Chondrocyte (in vitro differentiated cells): ENCODE data around the gene DHX16. TPM values are rescaled to one million over a fixed set of nuclear protein-coding genes. Genes with fewer than 3 reads are reported as not detected.

Experiments
- DNase-seq: peaks from one replicate; pipeline ENCODE4 v3.0.0; 2021; ENCODE audit warnings: mixed read lengths, low spot score
- H3K27ac Mint-ChIP-seq: one replicate; pipeline ENCODE4 v1.8.0; 2021; ENCODE audit warnings: mild to moderate bottlenecking, moderate library complexity, mixed read lengths; ENCODE audit not compliant: unreplicated experiment
- H3K27me3 Mint-ChIP-seq: 2 replicates; pipeline ENCODE4 v1.8.0; 2021; ENCODE audit warnings: low read depth, mixed read lengths
- H3K36me3 Mint-ChIP-seq: 2 replicates; pipeline ENCODE4 v1.8.0; 2021; ENCODE audit warnings: low read depth, mixed read lengths
- H3K4me1 Mint-ChIP-seq: 2 replicates; pipeline ENCODE4 v1.8.0; 2021; ENCODE audit warnings: low read depth, mild to moderate bottlenecking, mixed read lengths
- H3K4me3 Mint-ChIP-seq: one replicate; pipeline ENCODE4 v1.8.0; 2021; ENCODE audit warnings: mild to moderate bottlenecking, moderate library complexity, mixed read lengths; ENCODE audit not compliant: unreplicated experiment
- H3K9me3 Mint-ChIP-seq: 2 replicates; pipeline ENCODE4 v1.8.0; 2021; ENCODE audit warnings: low read depth, mixed read lengths
- CTCF ChIP-seq: fragments of 200-600 bp; sonication (generic); IDR thresholded peaks from 2 replicates; pipeline ENCODE4 v1.5.0; 2021; ENCODE audit warnings: antibody characterized with exemption, mild to moderate bottlenecking, moderate library complexity
- total RNA-seq: library from RNA; stranded (reverse); gene quantifications from 3 replicates; pipeline ENCODE4 v1.2.1, GENCODE V29; 2021

DHX16 gene
- total RNA-seq, 1 donor from 2014 or later, result 22.6 TPM

DNA sequence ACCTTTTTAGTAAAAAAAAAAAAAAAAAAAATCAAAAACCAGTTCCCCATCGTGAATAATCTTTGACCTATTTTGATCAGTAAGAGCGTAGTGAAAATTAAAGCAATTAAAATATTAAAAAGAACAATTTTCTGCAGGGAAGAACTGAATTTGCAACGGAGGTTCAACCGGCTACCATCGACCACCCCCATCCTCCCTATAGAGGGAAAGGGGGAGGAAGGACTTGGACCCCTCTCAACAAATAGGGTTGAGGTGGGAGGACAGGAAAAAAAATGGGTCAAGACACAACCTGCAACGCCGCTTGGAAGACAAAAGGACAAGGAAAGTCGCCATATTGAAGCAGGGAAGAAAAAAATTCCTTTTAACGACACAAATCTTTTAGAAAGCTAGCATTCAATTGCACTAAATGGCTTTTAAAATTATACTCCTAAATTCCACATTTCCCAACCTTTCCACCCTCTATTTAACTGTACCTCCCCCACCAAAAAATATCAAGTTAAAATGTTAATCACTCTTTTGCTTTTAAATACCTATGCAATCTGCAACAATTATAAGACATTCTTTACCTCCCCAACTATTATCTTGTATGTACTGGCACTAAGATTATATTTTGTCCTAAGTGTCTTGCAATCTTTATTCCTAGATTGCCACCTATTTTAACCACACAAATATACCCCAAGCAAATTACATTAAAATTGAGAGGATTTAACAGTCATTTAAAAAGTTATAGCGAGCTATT, 57.4 kb downstream of the DHX16 start:
- Mint-ChIP-seq H3K27ac (peak overlapping the region; percentile 100), H3K27me3 (no peaks in the 10 kb centered on the region), H3K4me1 (peaks cover 54% of the 10 kb centered on the region), H3K36me3 (peaks cover 19% of the 10 kb centered on the region), H3K9me3 (no peaks in the 10 kb centered on the region), H3K4me3 (peak overlapping the region; percentile 99)
- no peak for DNase-seq
- no peak for TF ChIP-seq CTCF

DNA sequence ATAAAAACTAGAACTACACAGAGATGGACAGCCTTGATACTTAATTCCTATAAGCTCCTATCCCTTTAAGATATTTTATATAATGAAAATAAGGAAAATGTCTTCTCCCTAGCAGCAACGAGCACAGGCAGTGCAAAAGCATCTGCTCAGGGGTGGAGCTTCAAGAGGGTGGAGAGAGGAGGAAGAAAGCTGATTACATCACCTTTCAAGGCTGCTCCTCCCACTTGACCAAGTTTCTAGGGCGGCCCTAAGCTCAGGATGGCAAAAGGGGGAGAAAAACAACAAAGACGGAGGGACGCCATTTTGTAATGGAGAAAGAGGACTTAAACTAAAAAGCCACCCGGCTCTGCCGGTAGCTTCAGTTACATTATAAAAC, 58.0 kb downstream of the DHX16 start:
- DNase-seq, result no peak
- Mint-ChIP-seq H3K36me3 (peaks cover 19% of the 10 kb centered on the region), H3K4me1 (peaks cover 58% of the 10 kb centered on the region), H3K9me3 (no peaks in the 10 kb centered on the region), H3K4me3 (peak overlapping the region; percentile 99), H3K27ac (peak overlapping the region; percentile 100), H3K27me3 (no peaks in the 10 kb centered on the region)
- TF ChIP-seq CTCF, result no peak

GRCh38 chr6:30614044-30614842, 58.6 kb downstream of the DHX16 start:
- H3K4me1 Mint-ChIP-seq, result peaks cover 62% of the 10 kb centered on the region
- DNase-seq, result no peak
- peak overlapping the region; percentile 100 for H3K27ac Mint-ChIP-seq
- no peak for TF ChIP-seq CTCF
- H3K27me3 Mint-ChIP-seq, result no peaks in the 10 kb centered on the region
- H3K9me3 Mint-ChIP-seq, result no peaks in the 10 kb centered on the region
- H3K36me3 Mint-ChIP-seq, result peaks cover 21% of the 10 kb centered on the region
- peak overlapping the region; percentile 99 for H3K4me3 Mint-ChIP-seq

DNA sequence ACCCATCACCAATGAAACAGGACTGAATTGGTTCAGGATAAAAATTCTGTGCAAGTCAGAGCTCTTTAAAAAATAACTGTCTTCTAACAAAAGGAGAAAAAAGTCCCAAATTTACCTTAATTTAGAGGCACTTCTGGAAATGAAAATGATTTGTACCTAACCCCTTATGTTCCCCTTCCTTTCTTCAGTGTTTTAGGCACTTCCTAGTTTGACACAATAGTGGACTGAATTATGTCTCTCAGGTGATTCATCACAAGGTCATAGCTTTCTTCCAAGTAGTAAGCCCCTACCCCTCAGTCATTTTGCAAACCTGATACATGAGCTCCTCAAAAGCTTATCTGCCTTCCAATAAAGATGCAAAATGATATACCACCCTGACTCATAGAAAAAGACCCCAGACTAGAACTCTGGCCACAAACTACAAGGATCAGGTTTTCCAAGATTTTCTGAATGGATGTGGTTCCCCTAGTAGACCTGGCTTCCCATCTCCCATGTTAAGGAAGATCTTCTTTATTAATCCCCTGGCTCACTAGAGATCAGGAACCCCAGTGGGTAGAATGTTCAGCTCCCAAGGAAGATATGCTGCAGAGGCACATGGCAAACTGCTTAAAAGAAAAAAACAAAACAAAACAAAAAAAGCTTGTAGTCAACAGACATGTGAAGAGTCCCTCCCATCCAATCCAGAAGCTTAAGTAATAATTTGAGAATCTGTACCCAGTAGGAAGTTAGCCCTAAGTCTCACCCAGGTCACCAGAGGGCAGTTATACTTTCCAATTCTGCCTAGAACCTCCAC, 59.4 kb downstream of the DHX16 start:
- Mint-ChIP-seq H3K27me3 (no peaks in the 10 kb centered on the region), H3K27ac (peak overlapping the region; percentile 100), H3K4me1 (peaks cover 60% of the 10 kb centered on the region), H3K9me3 (no peaks in the 10 kb centered on the region), H3K4me3 (peak overlapping the region; percentile 49), H3K36me3 (peaks cover 27% of the 10 kb centered on the region)
- no peak for DNase-seq
- TF ChIP-seq CTCF, result no peak

- TF ChIP-seq CTCF, result no peak
- Mint-ChIP-seq H3K4me1 (peaks cover 59% of the 10 kb centered on the region), H3K36me3 (peaks cover 27% of the 10 kb centered on the region), H3K9me3 (no peaks in the 10 kb centered on the region), H3K27me3 (no peaks in the 10 kb centered on the region), H3K27ac (peak overlapping the region; percentile 100), H3K4me3 (no peak overlapping the region)
- DNase-seq, result no peak
Measured at GRCh38 chr6:30612687-30613248, 60.0 kb downstream of the DHX16 start.
